CD4-positive, alpha-beta T cell treated with Interleukin-21 for 1 hour (primary cell): ENCODE results near the gene PAFAH1B2.
"Not testable (repeated sequence)": the region's sequence is repeated elsewhere in the genome, so short reads cannot be mapped to it uniquely, and the experiment has no call there.

Experiments used
- DNase-seq: peaks from one replicate; pipeline ENCODE4 v3.0.0-alpha.2; 2020

PAFAH1B2 gene

DNA sequence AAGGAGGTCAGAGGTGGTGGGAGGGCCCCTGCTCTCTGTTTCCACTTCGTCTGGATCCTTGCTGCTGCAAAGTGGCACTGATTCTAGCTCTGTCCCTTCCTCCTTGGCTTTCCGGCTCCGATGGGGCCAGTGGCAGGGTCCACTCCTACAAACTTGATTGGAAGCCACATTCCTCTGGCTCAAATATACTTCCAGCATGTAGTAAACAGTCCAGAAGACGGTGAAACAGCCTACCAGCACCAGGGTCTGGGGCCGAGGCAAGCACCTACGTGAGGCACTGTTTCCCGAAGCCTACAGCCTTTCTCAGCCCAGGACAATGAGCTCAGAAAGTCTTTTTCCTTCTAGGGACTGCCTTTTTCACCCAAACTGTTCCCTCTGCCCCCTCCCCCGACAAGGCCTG lies 62.0 kb downstream of the PAFAH1B2 start:
- not testable (repeated sequence) for DNase-seq

DNA sequence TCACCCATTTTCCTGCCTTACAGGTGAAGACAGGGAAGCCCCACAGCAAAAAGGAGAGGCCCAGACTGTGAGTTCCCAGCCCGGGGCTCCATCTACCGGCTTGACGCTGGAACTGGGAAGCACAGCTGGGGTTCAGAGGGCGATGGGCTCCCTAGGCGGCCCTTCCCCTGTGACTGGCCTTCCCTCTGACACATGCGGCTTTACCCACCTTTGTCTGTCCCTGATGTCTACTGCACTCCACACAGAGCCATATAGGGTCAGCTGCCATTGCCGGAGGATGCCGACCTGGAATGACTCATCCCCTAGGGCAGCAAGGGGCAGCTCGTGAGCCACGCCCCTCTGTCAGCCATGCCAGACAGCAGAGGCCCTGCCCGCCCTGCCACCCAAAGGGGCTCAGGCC lies 62.8 kb downstream of the PAFAH1B2 start:
- not testable (repeated sequence) for DNase-seq

- DNase-seq, result not testable (repeated sequence)
These were observed 63.4 kb downstream of the PAFAH1B2 start for GRCh38 chr11:117207481-117207880.

DNA sequence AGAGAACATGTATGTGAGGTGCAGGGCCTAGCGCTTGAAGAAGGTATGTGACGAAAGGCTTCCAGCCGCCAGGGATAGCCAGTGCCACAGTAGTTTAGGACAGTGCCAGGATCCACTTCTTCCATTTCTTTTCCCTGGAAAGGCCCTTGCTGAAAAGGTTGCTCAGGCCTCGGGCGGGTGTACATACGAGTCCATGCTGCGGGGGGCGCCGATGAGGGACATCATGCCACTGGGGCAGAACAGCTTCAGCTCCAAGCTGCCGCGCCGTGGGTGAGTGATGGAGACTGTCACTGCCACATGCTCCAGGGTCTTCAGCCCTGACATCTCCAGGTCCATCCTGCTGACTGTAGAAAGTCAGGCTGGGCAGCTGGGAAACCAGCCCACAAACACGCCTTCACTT lies 64.6 kb downstream of the PAFAH1B2 start:
- not testable (repeated sequence) for DNase-seq

DNA sequence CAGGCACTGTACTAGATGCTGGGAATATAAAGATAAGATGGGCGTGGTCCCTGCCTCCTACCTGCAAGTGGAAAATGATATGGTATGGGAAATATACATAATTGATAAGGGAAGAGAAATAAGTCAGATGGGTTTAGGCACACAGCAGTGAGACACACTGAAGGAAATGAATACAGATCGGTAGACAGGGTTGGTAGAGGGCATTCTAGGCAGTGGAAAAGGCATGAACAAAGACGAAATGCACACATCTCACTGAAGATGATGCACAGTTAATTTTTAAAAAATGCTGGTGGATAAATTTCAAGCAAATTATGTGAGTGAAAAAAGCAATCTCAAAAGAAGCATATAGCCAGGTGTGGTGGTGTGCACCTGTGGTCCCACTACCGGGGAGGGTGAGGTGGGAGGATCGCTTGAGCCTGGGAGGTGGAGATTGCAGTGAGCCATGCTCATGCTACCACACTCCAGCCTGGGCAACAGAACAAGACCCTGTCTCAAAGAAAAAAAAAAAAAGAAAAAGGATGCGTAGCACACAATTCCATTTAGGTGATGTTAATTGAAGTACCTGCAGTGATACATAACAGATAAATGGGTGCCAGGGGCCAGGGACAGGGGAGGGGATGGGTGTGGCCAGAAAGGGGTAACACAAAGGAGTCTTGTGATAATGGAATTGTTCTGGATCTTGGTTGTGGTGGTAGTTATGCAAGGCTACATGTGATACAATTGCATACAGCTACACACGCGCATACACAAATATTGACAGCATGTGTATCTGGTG lies 65.5 kb downstream of the PAFAH1B2 start:
- not testable (repeated sequence) for DNase-seq

GRCh38 chr11:117210620-117211019 lies 66.5 kb downstream of the PAFAH1B2 start:
- DNase-seq, result no peak

DNA sequence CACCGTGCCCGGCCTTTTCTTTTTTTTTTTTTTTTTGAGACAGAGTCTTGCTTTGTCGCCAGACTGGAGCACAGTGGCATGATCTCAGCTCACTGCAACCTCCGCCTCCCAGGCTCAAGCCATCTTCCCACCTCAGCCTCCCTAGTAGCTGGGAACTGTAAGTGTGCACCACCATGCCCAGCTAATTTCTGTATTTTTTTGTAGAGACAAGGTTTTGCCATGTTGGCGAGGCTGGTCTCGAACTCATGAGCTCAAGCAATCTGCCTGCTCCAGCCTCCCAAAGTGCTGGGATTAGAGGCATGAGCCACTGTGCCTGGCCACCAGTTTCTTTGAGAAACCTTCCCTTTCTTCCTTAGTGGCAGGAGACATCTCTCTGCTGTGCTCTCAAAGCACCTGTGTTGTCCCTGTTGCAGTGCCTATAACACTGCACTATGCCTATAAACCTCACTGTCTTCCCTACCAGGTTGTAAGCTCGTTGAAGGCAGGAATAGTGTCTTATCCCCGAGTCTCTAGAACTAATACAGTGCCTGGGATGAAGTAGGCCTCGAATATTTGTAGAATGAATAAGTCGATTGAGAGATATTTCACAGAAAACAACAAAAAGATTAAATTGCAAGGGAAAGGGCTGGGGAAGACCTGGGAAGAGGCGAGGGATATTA lies 68.7 kb downstream of the PAFAH1B2 start:
- DNase-seq, result no peak

DNA sequence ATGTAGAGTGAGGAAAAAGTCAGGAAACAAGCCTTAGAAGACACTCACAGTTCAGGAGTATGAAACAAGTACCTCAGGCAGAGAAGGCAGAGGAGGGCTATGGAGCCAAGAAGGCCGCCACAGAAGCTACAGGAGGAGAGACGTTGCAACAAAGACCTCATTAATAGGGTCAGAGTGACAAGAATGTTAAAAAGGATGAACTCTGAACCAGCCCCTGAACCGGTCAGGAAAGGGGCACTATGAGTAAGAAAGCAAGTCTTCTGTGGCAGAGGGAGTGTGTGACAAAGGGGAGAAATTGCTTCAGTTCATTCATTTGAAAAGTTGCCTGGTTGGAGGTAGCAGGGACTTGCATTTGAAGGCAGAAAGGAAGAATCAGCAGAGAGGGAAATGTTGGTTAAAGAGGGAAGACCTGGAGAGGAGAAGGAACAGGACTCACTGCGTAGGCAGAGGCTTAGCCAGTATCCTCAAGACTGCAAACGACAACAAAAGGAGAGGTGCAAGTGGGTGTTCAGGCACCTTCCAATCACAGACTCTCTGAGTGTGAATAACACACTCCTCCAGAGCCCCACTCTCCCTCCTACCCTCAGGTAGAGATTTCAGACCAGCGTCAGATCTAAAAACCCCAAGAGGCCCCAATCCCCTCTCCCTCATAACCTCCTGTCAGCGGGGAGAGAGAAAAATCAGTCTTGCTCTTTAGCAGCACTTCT lies 70.5 kb downstream of the PAFAH1B2 start:
- no peak for DNase-seq

GRCh38 chr11:117217141-117218084 lies 73.3 kb downstream of the PAFAH1B2 start:
- DNase-seq, result no peak

DNA sequence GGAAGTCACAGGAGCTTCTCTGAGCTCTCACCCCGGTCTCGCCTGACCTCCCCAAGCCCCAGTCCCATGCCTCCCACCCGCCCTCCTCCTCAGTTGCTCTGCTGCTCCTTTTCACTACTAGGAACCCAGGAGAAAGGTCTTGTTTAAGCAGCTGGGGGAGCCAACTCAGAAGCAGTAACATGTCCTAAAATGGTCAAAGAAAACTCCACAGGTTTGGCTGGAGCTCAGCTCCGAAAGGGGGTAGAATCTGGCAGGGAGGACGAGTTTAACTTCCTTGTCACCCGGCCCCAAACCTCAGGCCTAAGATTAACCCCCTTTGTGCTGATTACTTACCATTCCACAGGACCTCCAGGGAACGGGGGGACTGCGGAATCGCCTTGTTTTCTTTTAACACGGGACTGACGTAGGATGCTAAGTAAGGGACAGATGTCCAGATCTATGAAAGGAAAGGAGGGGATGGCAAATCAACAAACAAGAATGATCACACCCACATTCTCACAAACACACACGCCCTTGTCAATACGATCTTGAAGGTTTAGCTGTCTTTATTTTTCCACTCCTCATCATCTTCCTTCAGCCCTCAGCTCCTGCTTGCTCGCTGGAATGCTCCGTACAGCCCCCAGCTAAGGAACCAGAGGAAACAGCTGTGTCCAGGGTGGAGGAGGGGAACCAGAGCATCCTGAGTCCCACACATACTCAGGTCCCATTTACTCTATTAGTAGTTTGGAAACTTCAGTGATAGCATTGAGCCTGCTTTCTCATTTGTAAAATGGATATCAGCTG lies 74.2 kb downstream of the PAFAH1B2 start:
- DNase-seq, result no peak

DNA sequence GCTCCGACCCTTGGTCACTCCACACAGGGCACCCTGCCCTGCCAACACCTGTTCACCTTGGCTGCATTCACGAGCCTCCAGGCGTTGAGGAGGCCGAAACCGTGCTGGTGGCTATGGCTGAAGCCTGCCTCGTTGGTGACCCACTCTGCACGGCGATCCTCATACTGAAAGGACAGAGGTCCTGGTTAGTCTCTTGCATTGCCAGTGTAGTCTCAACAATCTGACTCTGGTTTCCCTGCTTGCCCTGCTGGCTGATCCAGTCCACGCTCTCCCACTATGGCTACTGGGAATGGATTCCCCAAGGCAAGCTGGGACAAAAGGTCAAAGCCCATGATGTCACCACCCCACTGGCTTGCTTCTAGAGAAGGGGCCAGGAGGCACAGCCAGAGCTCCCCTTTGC lies 74.9 kb downstream of the PAFAH1B2 start:
- DNase-seq, result no peak

GRCh38 chr11:117219455-117219854 lies 75.4 kb downstream of the PAFAH1B2 start:
- DNase-seq, result no peak

GRCh38 chr11:117219995-117220394 lies 75.9 kb downstream of the PAFAH1B2 start:
- no peak for DNase-seq

- DNase-seq, result no peak
These were observed 76.5 kb downstream of the PAFAH1B2 start for GRCh38 chr11:117220568-117220967.

- no peak for DNase-seq
These were observed 77.1 kb downstream of the PAFAH1B2 start for GRCh38 chr11:117220999-117221774.

DNA sequence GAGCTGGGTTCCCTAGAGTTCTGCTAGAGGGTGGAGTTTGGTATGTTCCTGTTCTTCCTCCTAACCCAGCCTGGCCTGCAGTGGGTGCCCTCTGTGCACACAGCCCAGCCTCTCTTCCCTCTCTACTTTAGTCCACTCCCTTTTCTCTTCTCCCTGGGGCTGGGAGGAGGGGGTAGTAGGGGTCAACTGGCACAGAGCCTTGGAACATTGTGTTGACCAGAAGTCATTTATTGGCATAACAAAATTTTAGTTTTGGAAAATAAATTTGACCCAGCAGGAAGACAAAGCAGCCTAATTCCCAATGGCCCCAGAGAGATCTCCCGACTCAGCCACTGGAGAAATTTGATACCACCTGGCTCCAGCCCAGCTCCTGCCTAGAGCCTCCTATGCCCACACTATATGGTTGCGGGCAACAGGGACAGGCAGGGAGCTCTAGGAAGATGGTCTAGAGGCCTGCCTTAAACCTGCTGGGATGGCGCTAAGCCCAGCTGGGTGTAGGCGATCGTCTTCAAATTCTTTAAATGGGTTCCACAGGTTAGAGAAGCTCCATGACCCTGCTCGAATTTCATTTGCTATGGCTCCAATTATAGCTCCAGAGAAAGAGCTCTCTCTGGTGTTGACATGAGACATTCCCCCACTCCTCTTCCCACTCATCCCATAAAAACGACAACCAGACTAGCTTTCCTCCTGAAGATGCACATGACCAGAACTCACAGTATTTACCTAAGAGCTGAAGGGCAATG lies 77.9 kb downstream of the PAFAH1B2 start:
- no peak for DNase-seq

DNA sequence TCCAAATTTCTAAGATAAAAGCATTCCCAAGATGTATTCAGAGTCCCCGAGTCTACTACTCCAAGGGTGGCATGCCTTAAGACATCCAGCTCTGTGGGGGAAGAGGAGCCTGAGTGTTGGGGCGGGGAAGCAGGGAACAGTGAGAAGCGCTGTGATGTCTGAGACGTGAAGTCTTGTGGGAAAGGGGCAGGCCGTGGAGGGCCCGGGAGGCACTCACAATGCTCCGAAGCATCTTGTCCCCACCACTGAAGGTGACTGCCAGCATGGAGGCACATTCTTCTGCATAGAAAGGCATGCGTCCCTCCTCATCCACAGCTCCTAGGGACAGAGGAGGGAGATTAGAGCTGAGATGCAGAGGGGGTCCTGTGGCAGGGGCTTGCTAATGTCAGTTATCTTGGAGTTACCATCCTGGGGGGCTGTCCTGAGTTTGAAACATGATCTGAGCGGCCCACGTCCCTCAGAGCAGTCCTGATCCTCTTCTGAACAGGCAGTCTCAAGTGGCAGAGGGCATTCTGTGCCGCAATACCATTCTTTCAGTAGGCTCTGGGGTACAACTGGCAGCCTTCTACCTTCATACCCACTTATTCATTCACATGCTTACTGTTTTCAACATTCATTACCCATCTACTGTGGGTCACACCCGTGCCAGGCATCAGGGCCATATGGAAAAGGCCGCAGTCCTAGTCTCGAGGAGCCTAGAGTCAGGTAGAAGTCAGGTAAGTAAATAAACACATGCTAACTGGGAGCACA lies 79.1 kb downstream of the PAFAH1B2 start:
- DNase-seq, result no peak

DNA sequence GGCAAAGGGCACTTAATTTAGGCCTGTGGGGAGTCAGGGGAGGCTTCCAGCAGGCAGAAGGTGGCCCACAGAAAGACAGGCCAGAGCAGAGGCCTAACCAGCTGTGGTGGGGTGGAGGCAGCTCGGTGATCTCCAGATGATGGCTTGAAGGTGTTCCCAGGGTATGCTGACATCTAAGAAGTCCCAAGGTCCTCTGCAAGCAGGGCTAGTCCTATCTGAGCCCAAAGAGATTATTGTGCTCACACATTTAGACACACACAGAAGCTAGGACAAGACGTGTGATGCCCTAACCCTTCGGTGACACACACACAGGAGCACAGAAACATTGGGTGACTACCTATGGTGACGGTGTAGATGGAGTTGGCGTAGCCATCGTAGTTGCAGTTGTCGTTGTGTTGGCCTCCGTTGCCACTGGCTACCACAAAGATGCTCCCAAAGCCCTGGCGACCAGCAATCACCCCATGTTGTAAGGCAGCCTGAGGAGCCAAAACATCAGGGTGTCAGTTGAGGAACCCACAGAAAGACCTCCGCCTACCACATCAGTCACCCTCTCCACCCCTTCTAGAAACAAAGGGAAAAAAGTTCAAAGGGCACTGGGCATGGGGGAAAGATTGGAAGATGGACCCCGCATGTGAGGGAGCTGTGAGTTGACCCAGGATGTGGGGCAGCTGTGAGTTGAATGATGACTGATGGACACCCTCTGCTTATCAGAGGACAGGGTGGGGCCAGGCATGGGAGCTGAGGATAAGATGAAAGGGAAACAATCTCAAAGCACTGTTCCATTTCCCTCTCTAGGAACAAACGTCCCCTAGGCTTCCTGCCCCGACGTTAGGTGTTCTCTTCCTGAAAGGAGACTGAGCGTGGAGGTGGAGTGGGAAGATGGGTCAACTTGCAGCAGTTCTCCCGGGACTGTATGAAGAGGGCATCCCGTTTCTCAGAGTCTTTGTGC lies 79.9 kb downstream of the PAFAH1B2 start:
- DNase-seq, result no peak
